WERI-Rb-1 (cell line): ENCODE data around the gene MIGA2.

Experiments
- DNase-seq: peaks from one replicate; pipeline ENCODE4 v3.0.0-alpha.2; 2020
- H3K27ac ChIP-seq: fragments of 250-450 bp; sonication (Bioruptor Pico); 2 replicates; pipeline ENCODE4 v1.5.1; 2020; ENCODE audit warnings: mild to moderate bottlenecking, moderate library complexity
- H3K27me3 ChIP-seq: fragments of 250-450 bp; sonication (Bioruptor Pico); 2 replicates; pipeline ENCODE4 v1.5.1; 2021; ENCODE audit warnings: mild to moderate bottlenecking, low read depth, moderate library complexity; ENCODE audit not compliant: insufficient read depth, severe bottlenecking
- H3K36me3 ChIP-seq: fragments of 250-450 bp; sonication (Bioruptor Pico); 2 replicates; pipeline ENCODE4 v1.5.1; 2020; ENCODE audit warnings: mild to moderate bottlenecking, moderate library complexity
- H3K4me3 ChIP-seq: 2 replicates; pipeline ENCODE4 v1.5.1; 2011; ENCODE audit warnings: low read depth, mild to moderate bottlenecking, control low read depth, low read length
- H3K9me3 ChIP-seq: fragments of 250-450 bp; sonication (Bioruptor Pico); 2 replicates; pipeline ENCODE4 v1.5.1; 2021; ENCODE audit warnings: mild to moderate bottlenecking, moderate library complexity; ENCODE audit not compliant: severe bottlenecking
- CTCF ChIP-seq: IDR thresholded peaks from 2 replicates; pipeline ENCODE4 v1.5.1; 2011; ENCODE audit warnings: low read depth, mild to moderate bottlenecking, control low read depth, inconsistent platforms, low read length

The MIGA2 gene

GRCh38 chr9:129069862-129070641, 33.6 kb downstream of the MIGA2 start:
- peaks cover 45% of the 10 kb centered on the region for H3K36me3 ChIP-seq
- no peak for TF ChIP-seq CTCF
- H3K9me3 ChIP-seq = no peaks in the 10 kb centered on the region
- no peak overlapping the region for H3K4me3 ChIP-seq
- DNase-seq = no peak
- peak overlapping the region; percentile 60 for H3K27ac ChIP-seq
- no peaks in the 10 kb centered on the region for H3K27me3 ChIP-seq

- Histone ChIP-seq H3K36me3 (peaks cover 37% of the 10 kb centered on the region), H3K9me3 (no peaks in the 10 kb centered on the region), H3K27me3 (no peaks in the 10 kb centered on the region), H3K27ac (no peak overlapping the region), H3K4me3 (no peak overlapping the region)
- no peak for TF ChIP-seq CTCF
- no peak for DNase-seq
Observed at GRCh38 chr9:129070696-129071525, 34.5 kb downstream of the MIGA2 start.

- Histone ChIP-seq H3K4me3 (no peak overlapping the region), H3K9me3 (no peaks in the 10 kb centered on the region), H3K27me3 (no peaks in the 10 kb centered on the region), H3K27ac (no peak overlapping the region), H3K36me3 (peaks cover 33% of the 10 kb centered on the region)
- TF ChIP-seq CTCF = no peak
- DNase-seq = no peak
Observed at GRCh38 chr9:129071526-129072126, 35.2 kb downstream of the MIGA2 start.

- DNase-seq = no peak
- Histone ChIP-seq H3K27me3 (no peaks in the 10 kb centered on the region), H3K36me3 (peaks cover 31% of the 10 kb centered on the region), H3K9me3 (no peaks in the 10 kb centered on the region), H3K27ac (no peak overlapping the region), H3K4me3 (no peak overlapping the region)
- no peak for TF ChIP-seq CTCF
Observed at GRCh38 chr9:129072171-129072570, 35.7 kb downstream of the MIGA2 start.

GRCh38 chr9:129073404-129073803, 37.0 kb downstream of the MIGA2 start:
- Histone ChIP-seq H3K4me3 (no peak overlapping the region), H3K27me3 (no peaks in the 10 kb centered on the region), H3K27ac (no peak overlapping the region), H3K9me3 (no peaks in the 10 kb centered on the region), H3K36me3 (peaks cover 19% of the 10 kb centered on the region)
- DNase-seq = no peak
- TF ChIP-seq CTCF = no peak
